ENCODE measurements around the gene SLX4IP. TPM values are rescaled to one million over a fixed set of nuclear protein-coding genes. Genes with fewer than 3 reads are reported as not detected.

The SLX4IP gene
- total RNA-seq, 8 experiments from 2014 or later, result 5.9 to 13.2 (median 7.3) TPM

DNA sequence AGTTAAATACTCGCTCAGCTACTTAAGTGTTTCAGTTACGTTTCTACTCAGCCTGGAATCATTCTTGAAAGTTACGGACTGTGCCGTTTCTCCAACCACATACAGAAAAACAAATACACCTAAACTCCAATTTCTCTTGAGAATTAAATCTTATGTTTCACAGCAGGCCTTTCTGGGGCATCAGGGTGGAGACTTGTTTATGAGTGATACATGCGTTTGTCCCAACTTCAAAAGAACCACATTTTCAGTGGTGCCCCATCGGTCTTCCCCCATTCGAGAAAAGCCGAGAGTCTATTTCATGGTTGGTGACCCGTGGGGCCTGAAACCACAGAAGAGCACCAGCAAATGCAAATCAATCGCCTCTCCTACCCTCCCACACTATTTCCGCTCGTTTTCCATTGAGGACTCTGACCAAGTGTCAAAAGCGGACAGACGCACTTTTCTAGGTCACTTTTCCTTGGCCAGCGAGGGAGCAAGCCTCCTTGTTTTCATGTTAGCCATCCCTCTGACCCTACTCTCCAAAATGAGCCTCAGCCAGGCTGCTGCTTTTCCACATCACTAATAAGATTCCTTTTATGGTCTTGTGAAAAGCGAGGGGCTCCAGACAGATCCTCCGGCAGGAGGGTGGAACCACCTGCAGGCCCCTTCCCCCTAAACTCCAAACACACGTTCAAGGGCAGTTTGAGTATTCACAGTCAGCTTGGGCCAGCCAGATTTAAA, 235.6 kb downstream of the SLX4IP start:
- WGBS, 10 experiments, result 0 to 87% (median 23%) methylated on average over 2 to 17 of the region's 18 CpGs
- H3K4me3 ChIP-seq, result peak overlapping the region; percentile 38 to 66 (median 55)
- in situ Hi-C loops (cut with MboI; ENCODE audit: low pct_unique_long_range_greater_than_20kb in 2 of 9, low sequenced_read_pairs in 9 of 9, unreplicated experiment in 9 of 9), result loop anchor here in 3 of 9 experiments (25.0 kb wide), 2 partner anchors 108 to 592 kb away; no protein-coding TSS in a partner anchor
- peak overlapping the region in 1 of 2 donors; percentile 28 for H3K27ac ChIP-seq
- peaks cover 24 to 39% of the 10 kb centered on the region in 2 donors for H3K4me1 ChIP-seq (replicated peaks in 1 of 2)
- ATAC-seq (replicated peaks in 6 of 8), result no peak

DNA sequence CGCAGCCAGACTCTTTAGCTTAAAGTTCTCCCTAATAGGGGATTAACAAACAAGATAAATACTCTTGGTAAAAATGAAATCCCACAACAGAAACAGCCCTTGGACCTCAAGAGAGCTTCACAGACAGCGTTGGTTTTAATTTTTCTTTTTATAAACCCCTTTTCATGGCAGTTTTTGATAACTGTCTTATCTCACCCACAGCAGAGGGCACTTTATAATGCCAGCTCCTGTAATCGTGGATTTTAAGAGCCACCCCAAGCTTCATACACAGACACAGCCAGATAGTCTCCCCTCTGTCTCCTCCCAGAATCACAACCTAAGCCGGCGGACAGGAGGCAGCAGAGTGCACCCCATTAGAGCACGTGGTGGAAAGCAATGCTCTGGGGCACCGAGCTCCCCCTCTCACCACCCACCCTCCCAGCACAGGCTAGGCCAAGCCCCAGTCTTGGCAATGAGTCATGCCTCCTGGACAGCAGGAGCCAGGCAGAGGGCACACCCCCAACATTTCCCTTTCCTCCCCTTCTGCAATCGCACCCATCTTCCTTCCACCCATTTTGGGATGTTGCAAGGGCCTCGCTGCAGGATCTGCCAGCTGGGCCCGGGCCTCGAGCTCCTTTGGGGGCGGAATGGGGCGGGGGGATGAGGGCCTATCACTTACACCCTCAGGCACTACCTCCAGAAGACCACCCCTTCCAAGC, 236.3 kb downstream of the SLX4IP start:
- H3K27ac ChIP-seq, result peak overlapping the region in 1 of 2 donors; percentile 56
- peaks cover 17 to 32% of the 10 kb centered on the region in 2 donors for H3K4me1 ChIP-seq (replicated peaks in 1 of 2)
- peak overlapping the region; percentile 38 to 66 (median 55) for H3K4me3 ChIP-seq
- peak; percentile 11 to 52 (median 42) for ATAC-seq (replicated peaks in 6 of 8)
- in situ Hi-C loops (cut with MboI; ENCODE audit: low pct_unique_long_range_greater_than_20kb in 2 of 9, low sequenced_read_pairs in 9 of 9, unreplicated experiment in 9 of 9), result loop anchor here in 3 of 9 experiments (25.0 kb wide), 2 partner anchors 109 to 591 kb away; no protein-coding TSS in a partner anchor
- 0 to 2% (median 0%) methylated on average over 1 to 6 of the region's 13 CpGs; no CpG with 5 or more reads in 3 of the 10 experiments for WGBS, 10 experiments

DNA sequence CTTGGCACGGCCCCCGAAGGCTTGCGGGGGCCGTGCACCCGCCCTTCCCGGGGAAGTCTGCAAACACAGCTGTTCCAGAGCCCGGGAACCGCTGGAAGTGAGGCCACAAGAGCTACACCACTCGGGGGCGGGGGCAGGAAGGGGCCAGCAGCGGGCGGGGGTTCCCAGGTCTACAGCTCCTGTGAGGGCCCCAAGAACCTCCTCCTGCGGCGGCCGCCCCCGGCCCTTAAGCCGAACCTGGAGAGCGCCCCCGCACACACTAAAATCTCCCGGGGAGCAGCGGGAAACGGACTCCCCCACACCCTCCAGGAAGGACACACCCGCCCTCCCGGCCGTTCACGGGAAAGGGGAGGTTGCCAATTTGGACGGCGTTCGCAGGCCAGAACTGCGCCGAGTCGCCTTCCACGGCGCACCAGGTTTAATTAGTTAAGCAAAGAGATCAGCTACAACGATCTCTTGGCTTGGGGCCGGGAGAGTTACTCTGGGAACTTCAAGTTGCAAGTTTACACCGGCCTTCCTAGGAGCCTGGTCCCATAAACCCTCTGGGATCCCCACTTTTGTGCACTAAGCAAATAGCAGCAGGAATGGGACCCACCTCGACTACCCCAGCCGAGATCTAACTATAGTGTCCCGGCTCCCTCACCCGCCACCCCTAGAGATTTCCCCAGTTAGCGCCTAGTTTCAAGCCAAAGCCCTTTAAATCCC, 237.0 kb downstream of the SLX4IP start:
- H3K27ac ChIP-seq, result peak overlapping the region in 1 of 2 donors; percentile 56
- 0 to 4% (median 0%) methylated on average over 1 to 13 of the region's 42 CpGs; no CpG with 5 or more reads in 6 of the 10 experiments for WGBS, 10 experiments
- H3K4me3 ChIP-seq, result peak overlapping the region; percentile 38 to 66 (median 55)
- in situ Hi-C loops (cut with MboI; ENCODE audit: low pct_unique_long_range_greater_than_20kb in 2 of 9, low sequenced_read_pairs in 9 of 9, unreplicated experiment in 9 of 9), result loop anchor here in 3 of 9 experiments (25.0 kb wide), 2 partner anchors 110 to 590 kb away; no protein-coding TSS in a partner anchor
- ATAC-seq (replicated peaks in 6 of 8), result peak in 4 of 8 experiments; percentile 0 to 5 (median 2)
- peaks cover 16 to 32% of the 10 kb centered on the region in 2 donors for H3K4me1 ChIP-seq (replicated peaks in 1 of 2)

DNA sequence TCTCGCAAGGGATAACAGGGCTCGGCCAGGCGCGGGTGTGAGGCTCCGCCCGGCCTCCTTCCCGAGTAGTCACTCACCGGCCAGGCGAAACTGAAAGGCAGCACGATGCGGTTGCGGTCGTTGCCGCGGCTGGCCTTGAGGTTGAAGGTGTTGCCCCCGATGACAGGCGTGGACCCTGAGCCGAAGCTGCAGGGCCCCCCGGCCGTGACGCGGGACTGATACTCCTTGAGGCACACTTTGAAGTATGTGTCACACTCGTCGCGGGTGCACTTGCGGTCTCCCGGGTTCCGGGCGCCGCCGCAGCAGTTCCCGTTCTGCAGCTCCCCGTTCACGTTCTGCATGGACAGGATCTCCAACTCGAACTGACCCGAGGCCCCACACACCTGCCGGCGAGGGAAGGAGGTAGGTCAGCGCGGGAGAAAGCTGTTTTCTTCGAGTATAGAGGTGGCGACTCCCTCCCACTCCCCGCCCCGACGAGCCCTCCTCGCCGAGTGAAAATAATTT, 237.6 kb downstream of the SLX4IP start:
- peak in 1 of 8 experiments; percentile 1 for ATAC-seq (replicated peaks in 6 of 8)

DNA sequence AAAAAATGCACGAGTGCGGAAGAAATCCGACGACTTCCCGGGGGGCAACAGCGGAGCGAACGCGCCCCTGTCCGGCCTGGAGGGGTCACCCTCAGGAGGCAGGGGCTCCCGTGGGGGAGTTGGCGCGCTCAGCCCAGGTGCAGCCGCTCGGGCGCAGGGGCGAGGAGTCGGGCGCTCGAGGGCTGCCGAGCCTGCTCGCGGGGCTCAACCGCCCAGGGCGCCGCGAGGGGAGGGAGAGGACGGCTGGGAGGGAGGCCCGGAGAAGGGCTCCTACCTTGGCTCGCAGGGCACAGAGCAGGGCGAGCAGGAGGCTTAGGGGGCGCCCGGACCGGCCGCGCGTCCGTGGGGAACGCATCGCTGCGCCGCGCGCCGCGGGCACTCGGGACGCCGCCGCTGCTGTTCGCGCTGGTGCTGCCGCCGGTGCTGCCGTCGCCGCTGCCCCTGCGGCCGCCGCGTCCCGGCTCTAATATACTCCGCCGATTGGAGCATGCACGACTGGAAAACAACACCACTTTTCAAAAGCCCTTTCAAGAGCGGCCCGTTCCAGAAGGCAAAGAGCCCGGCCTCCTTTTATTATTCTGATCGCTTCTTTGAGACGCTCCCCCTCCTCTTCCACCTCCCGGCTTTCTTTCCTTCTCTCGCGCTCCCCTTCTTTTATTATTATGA, 238.2 kb downstream of the SLX4IP start:
- H3K4me1 ChIP-seq (replicated peaks in 1 of 2), result peaks cover 16 to 24% of the 10 kb centered on the region in 2 donors
- H3K4me3 ChIP-seq, result peak overlapping the region; percentile 38 to 66 (median 55)
- 0 to 4% (median 0%) methylated on average over 3 to 18 of the region's 73 CpGs; no CpG with 5 or more reads in 4 of the 10 experiments for WGBS, 10 experiments
- ATAC-seq (replicated peaks in 6 of 8), result peak in 6 of 8 experiments; percentile 3 to 42 (median 22)
- in situ Hi-C loops (cut with MboI; ENCODE audit: low pct_unique_long_range_greater_than_20kb in 2 of 9, low sequenced_read_pairs in 9 of 9, unreplicated experiment in 9 of 9), result loop anchor here in 3 of 9 experiments (25.0 kb wide), 2 partner anchors 111 to 589 kb away; no protein-coding TSS in a partner anchor
- H3K27ac ChIP-seq, result peak overlapping the region; percentile 9 to 80

More for the DNA sequence above, 237.6 kb downstream of the SLX4IP start:
- Histone ChIP-seq H3K27ac (peak overlapping the region; percentile 9 to 56), H3K4me1 (replicated peaks in 1 of 2) (peaks cover 16 to 28% of the 10 kb centered on the region in 2 donors), H3K4me3 (peak overlapping the region; percentile 38 to 66 (median 55))
- WGBS, 10 experiments, result 0 to 3% (median 0%) methylated on average over 4 to 12 of the region's 47 CpGs; no CpG with 5 or more reads in 5 of the 10 experiments
- in situ Hi-C loops (cut with MboI; ENCODE audit: low pct_unique_long_range_greater_than_20kb in 2 of 9, low sequenced_read_pairs in 9 of 9, unreplicated experiment in 9 of 9), result loop anchor here in 3 of 9 experiments (25.0 kb wide), 2 partner anchors 110 to 590 kb away; no protein-coding TSS in a partner anchor

DNA sequence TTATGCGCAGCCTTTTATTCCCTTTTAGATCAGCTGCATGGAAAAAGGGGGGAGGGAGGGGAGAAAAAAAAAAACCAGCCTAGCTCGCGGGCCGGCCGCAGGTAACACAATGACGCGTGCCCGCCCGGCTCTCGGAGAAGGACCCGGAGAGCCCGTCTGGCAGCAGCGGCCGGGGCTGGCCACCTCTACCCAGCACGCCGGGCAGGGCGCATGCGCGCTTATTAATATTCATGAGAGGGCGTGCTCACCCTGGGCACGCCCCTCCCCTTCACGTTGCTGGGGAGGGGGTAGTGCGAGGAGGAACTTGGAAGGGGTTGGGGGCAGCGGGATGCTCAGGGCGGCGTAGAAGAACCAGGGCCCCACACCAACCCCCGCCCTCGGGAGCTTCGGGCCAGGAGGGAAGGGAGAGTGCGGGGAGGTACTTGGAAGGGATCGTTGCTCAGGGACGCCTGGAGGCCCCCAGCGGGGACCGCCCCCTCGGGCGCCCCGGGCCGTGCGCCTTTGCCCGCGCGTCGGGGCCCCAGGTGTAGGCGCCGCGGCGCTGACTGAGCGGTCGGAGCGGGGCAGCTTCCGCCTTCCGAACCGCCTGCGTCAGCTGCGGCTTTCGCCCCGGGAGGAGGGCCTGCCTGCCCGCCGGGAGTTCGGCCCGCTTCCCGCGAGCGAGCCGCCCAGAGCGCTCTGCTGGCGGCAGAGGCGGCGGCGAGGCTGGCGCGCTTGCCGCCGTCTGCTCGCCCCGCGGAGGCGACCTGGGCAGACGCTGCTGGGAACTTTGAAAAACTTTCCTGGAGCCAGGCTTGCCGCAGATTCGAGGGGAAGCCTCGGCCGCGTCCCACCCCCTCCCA, 239.0 kb downstream of the SLX4IP start, which contains the start of gene JAG1:
TSS of gene JAG1 (minus strand) at position 158 of the 842 bp plus-strand sequence. CDS start 469 bp downstream, outside the sequence.
- Histone ChIP-seq H3K27ac (peak within 1 kb of the TSS; percentile 42 to 85), H3K4me1 (replicated peaks in 1 of 2) (peaks cover 16 to 21% of the 10 kb centered on the region in 2 donors), H3K4me3 (peak within 1 kb of the TSS; percentile 38 to 66 (median 55))
- WGBS, 10 experiments, result 0% methylated on average over 2 to 12 of the region's 84 CpGs; no CpG with 5 or more reads in 5 of the 10 experiments
- peak; percentile 54 to 85 (median 78) for ATAC-seq (replicated peaks in 6 of 8)
- in situ Hi-C loops (cut with MboI; ENCODE audit: low pct_unique_long_range_greater_than_20kb in 2 of 9, low sequenced_read_pairs in 9 of 9, unreplicated experiment in 9 of 9), result loop anchor here in 3 of 9 experiments (25.0 kb wide), 2 partner anchors 112 to 588 kb away; no protein-coding TSS in a partner anchor

DNA sequence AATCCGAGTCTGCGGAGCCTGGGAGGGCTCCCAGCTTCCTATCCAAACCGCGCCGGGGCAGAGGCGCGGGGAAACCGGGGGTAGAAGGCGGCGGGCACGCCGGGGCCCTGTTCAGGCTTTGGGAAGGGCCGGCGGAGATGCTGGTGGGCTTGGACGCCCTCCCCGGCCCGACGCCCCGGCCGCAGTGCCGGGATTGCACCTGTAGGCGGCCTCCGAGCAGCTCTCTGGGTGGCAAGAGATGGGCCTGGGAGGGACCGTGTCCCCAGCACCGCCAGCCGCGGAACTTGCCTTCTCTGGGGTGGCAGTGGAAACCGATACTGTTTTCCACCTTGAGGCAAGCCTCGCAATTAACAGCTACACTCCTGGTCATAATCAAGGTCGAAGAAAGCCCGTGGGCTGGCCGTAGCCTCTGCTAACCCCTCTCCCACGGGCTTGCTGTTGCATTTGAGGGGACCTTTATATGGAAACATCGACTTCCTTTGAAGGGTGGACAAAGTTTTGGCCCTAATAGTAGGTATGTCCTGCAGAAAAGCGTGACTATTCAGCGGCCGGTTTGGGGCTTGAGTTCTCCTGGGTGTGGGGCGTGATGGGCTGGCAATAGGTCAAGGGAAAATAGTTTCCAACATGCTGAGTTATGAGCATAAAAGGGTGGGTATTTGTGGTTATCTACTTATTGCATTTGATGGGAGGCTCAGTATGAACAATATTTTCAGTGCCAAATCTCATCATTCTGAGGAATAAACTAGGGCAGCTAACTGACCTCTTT, 239.8 kb downstream of the SLX4IP start:
- WGBS, 10 experiments, result 0 to 20% (median 5%) methylated on average over 1 to 11 of the region's 38 CpGs; no CpG with 5 or more reads in 5 of the 10 experiments
- ATAC-seq (replicated peaks in 6 of 8), result peak; percentile 30 to 54 (median 36)
- in situ Hi-C loops (cut with MboI; ENCODE audit: low pct_unique_long_range_greater_than_20kb in 2 of 9, low sequenced_read_pairs in 9 of 9, unreplicated experiment in 9 of 9), result loop anchor here in 3 of 9 experiments (25.0 kb wide), 3 partner anchors 113 to 587 kb away; no protein-coding TSS in a partner anchor
- H3K4me3 ChIP-seq, result peak overlapping the region; percentile 38 to 66 (median 55)
- peak overlapping the region; percentile 42 to 85 for H3K27ac ChIP-seq
- H3K4me1 ChIP-seq (replicated peaks in 1 of 2), result peaks cover 15 to 16% of the 10 kb centered on the region in 2 donors

DNA sequence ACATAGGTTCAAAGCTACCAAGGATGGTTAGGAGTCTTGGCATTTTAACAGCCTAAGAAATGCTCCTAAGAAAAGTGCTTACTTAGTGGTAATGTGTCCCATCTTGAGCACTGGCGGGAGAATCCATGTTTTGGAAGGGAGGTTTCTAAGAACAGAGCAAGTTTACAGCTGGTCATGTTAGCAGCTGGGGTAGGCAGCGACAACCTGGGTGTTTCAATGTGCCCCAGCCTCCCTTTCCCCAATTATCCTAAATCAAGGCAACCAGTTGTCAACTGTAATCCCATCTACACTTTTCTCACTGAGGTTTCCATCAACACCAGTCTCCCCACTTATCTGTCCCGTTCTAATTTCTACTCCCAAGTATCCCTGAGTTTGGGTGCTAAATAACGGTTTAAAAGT, 240.3 kb downstream of the SLX4IP start:
- Histone ChIP-seq H3K4me1 (replicated peaks in 1 of 2) (peaks cover 10 to 11% of the 10 kb centered on the region in 2 donors), H3K4me3 (peak overlapping the region in 1 of 5 donors; percentile 60), H3K27ac (no peak overlapping the region)
- 76 to 100% (median 90%) methylated on average over 1 to 3 of the region's 4 CpGs; no CpG with 5 or more reads in 2 of the 10 experiments for WGBS, 10 experiments
- ATAC-seq (replicated peaks in 6 of 8), result no peak
- in situ Hi-C loops (cut with MboI; ENCODE audit: low pct_unique_long_range_greater_than_20kb in 2 of 9, low sequenced_read_pairs in 9 of 9, unreplicated experiment in 9 of 9), result loop anchor here in 1 of 9 experiments (25.0 kb wide), 1 partner anchor 237 kb away; no protein-coding TSS in a partner anchor

DNA sequence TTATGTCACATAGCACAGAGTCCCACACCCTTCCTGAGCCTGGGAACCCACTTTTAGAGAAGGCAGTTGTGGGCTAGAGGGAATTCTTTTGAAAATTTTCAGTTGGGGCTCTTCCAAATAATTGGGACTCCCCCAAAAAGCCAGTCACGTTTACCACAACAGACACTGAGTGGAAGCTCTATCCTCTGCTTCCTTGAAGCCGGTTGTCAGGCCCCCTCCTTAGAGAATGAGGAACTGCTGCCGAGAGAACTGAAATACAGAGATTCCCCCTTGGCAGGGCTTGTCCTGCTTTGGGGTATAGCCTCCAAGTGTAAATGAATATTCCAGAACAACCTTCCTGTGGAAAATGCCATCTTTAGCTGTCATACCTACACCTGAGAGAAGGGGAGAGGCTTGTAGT, 241.4 kb downstream of the SLX4IP start:
- no peak overlapping the region for H3K4me3 ChIP-seq
- WGBS, 10 experiments, result 20 to 100% (median 81%) methylated on average over 1 to 3 of the region's 3 CpGs; no CpG with 5 or more reads in 5 of the 10 experiments
- no peak overlapping the region for H3K27ac ChIP-seq
- H3K4me1 ChIP-seq (replicated peaks in 1 of 2), result peaks cover 2 to 3% of the 10 kb centered on the region in 2 donors
- in situ Hi-C loops (cut with MboI; ENCODE audit: low pct_unique_long_range_greater_than_20kb in 2 of 9, low sequenced_read_pairs in 9 of 9, unreplicated experiment in 9 of 9), result loop anchor here in 1 of 9 experiments (25.0 kb wide), 1 partner anchor 236 kb away; no protein-coding TSS in a partner anchor
- ATAC-seq (replicated peaks in 6 of 8), result no peak
